Gastrocnemius medialis (tissue), 4 donors: ENCODE data around the gene AP5B1.

Experiments
- POLR2A ChIP-seq, 2 donors: fragments of 450-650 bp; IDR thresholded peaks; one replicate each; pipeline ENCODE4 v1.6.1; 2017; ENCODE audit warnings: antibody characterized with exemption in 2 of 2, mild to moderate bottlenecking in 2 of 2, moderate library complexity in 2 of 2
- TF ChIP-seq, protein P1 (sequence below), 5 experiments: fragments of 450-650 bp in 3 of 5; fragments of 200-600 bp in 2 of 5; sonication (generic) in 2 of 5; IDR thresholded peaks in 4 of 5; conservative IDR thresholded peaks in 1 of 5; 1 replicate in 4 of 5; 2 replicates in 1 of 5; pipeline ENCODE4 v1.5.1; 2016 to 2019; ENCODE audit warnings: antibody characterized with exemption in 5 of 5, mild to moderate bottlenecking in 3 of 5, moderate library complexity in 3 of 5

DNA sequence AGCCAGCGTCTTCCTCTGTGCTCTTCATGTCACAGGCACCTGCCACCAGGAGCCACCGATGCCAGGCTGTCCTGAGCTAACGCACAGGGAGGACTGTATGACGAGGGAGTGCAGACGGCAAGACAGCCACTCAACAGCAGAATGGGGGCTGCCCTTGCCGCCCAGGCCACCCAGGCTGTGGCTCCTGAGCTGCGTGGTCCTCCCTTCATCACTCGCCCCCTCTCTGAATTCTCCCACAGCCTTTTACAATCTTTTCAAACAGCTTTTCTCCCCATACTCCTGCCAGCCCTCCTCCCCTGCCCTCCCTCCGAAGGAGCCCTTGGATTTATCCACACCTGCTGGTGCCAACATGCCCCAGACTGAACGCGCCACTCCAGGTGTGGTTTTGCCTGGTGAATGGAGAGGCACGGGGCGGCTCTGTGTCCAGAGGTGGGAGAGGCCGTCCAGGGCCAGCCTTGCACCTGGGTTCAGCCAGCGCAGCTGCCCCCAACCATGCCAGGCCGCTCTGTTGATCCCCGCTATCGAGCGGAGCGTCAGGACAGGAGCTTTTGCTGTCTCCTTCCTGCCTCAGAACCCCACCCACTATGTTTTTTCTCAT is 28.1 kb upstream of the AP5B1 start:
- TF ChIP-seq, protein P1, sequence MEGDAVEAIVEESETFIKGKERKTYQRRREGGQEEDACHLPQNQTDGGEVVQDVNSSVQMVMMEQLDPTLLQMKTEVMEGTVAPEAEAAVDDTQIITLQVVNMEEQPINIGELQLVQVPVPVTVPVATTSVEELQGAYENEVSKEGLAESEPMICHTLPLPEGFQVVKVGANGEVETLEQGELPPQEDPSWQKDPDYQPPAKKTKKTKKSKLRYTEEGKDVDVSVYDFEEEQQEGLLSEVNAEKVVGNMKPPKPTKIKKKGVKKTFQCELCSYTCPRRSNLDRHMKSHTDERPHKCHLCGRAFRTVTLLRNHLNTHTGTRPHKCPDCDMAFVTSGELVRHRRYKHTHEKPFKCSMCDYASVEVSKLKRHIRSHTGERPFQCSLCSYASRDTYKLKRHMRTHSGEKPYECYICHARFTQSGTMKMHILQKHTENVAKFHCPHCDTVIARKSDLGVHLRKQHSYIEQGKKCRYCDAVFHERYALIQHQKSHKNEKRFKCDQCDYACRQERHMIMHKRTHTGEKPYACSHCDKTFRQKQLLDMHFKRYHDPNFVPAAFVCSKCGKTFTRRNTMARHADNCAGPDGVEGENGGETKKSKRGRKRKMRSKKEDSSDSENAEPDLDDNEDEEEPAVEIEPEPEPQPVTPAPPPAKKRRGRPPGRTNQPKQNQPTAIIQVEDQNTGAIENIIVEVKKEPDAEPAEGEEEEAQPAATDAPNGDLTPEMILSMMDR (IDR thresholded peaks at IDR 0.05 in 4 of 5, conservative IDR thresholded peaks at IDR 0.05 in 1 of 5) = no peak
- no peak for TF ChIP-seq POLR2A (IDR thresholded peaks at IDR 0.05)
